Endothelial cell of umbilical vein (primary cell): ENCODE data around the gene STYXL1. TPM values are rescaled to one million over a fixed set of nuclear protein-coding genes. Genes with fewer than 3 reads are reported as not detected.
A peak's percentile ranks its signal among the peaks of the same experiment; 100 is the strongest.

ENCODE experiments used
- BruUV-seq: library from RNA; stranded (reverse); fragments of 400-500 nt; replicated peaks from 2 replicates; lab custom pipeline; 2021; lab: Mats Ljungman, UMichigan
- CTCF ChIA-PET: fragments of 300-600, 350-600 bp; sonication (Branson Sonifier 250); formaldehyde crosslinking; loops from one replicate; lab custom pipeline; 2021; ENCODE audit warnings: antibody characterized with exemption, inconsistent platforms; lab: Charles Lee
- POLR2A ChIA-PET: fragments of 300-600, 350-600 bp; sonication (Branson Sonifier 250); formaldehyde crosslinking; loops from one replicate; lab custom pipeline; 2021; ENCODE audit warnings: antibody characterized with exemption, inconsistent platforms; lab: Charles Lee
- DNase-seq: peaks from one replicate; pipeline ENCODE4 v3.0.0-alpha.2; 2011; ENCODE audit warnings: low read depth, low spot score
- FAIRE-seq: peaks from 2 replicates; lab custom pipeline; 2011; peaks lifted over from hg19 to GRCh38; lab: Jason Lieb, UNC
- H2AFZ ChIP-seq: 2 replicates; pipeline ENCODE4 v1.6.0; 2012; ENCODE audit warnings: low read depth, low read length, control low read depth, inconsistent platforms
- H3K27ac ChIP-seq: 2 replicates; pipeline ENCODE4 v1.5.1; 2011; ENCODE audit warnings: low read depth, mild to moderate bottlenecking, control low read depth, low read length, moderate library complexity; ENCODE audit not compliant: insufficient read depth
- H3K27me3 ChIP-seq, 2 experiments: 2 replicates each; pipeline versions ENCODE4 v1.6.0 to v1.6.1; 2011; ENCODE audit warnings: low read length in 2 of 2, mixed read lengths in 1 of 2; ENCODE audit not compliant: control insufficient read depth in 2 of 2, insufficient read depth in 2 of 2
- H3K36me3 ChIP-seq, 2 experiments: 2 replicates in 1 of 2; 3 replicates in 1 of 2; pipeline ENCODE4 v1.5.1; 2011; ENCODE audit warnings: low read length in 2 of 2, mild to moderate bottlenecking in 1 of 2, moderate library complexity in 1 of 2; ENCODE audit not compliant: control insufficient read depth in 2 of 2, insufficient read depth in 2 of 2; ENCODE audit errors: extremely low read depth in 1 of 2
- H3K4me1 ChIP-seq: 3 replicates; pipeline ENCODE4 v1.5.1; 2011; ENCODE audit warnings: mild to moderate bottlenecking, low read length; ENCODE audit not compliant: control insufficient read depth, insufficient read depth; ENCODE audit errors: extremely low read depth
- H3K4me2 ChIP-seq: 2 replicates; pipeline ENCODE4 v1.6.1; 2011; ENCODE audit warnings: low read length, control low read depth, mixed read lengths; ENCODE audit not compliant: insufficient read depth
- H3K4me3 ChIP-seq, 3 experiments: fragments of 200-600 bp in 1 of 3; sonication (generic), shearing (Covaris generic) in 1 of 3; replicated peaks in 1 of 3; 2 replicates each; pipeline ENCODE4 v1.5.1; 2011 to 2016; ENCODE audit warnings: control low read depth in 3 of 3, low read length in 3 of 3, mild to moderate bottlenecking in 2 of 3, inconsistent platforms in 1 of 3, low read depth in 1 of 3, moderate library complexity in 1 of 3; ENCODE audit not compliant: insufficient read depth in 1 of 3
- H3K79me2 ChIP-seq: 2 replicates; pipeline ENCODE4 v1.6.0; 2012; ENCODE audit warnings: low read length, inconsistent platforms; ENCODE audit not compliant: control insufficient read depth, insufficient read depth
- H3K9ac ChIP-seq: replicated peaks from 2 replicates; pipeline ENCODE3; 2011; ENCODE audit warnings: low read length, control low read depth; ENCODE audit not compliant: insufficient read depth; ENCODE audit errors: extremely low read depth
- H3K9me1 ChIP-seq: replicated peaks from 3 replicates; pipeline ENCODE4 v1.6.0; 2011; ENCODE audit warnings: mild to moderate bottlenecking, low read length; ENCODE audit not compliant: control insufficient read depth, insufficient read depth; ENCODE audit errors: extremely low read depth
- H3K9me3 ChIP-seq: replicated peaks from 2 replicates; pipeline ENCODE4 v1.5.1; 2012; ENCODE audit warnings: low read length, inconsistent platforms; ENCODE audit not compliant: control insufficient read depth, insufficient read depth
- H4K20me1 ChIP-seq: replicated peaks from 2 replicates; pipeline ENCODE3; 2011; ENCODE audit warnings: mild to moderate bottlenecking, low read length; ENCODE audit not compliant: control insufficient read depth, insufficient read depth; ENCODE audit errors: extremely low read depth
- CTCF ChIP-seq, 2 donors: IDR thresholded peaks; 1 replicate in 1 of 2; 2 replicates in 1 of 2; pipeline ENCODE4 v1.5.1; 2011; ENCODE audit warnings: low read length in 2 of 2, mild to moderate bottlenecking in 2 of 2, moderate library complexity in 2 of 2, control low read depth in 1 of 2, inconsistent platforms in 1 of 2, low read depth in 1 of 2; ENCODE audit not compliant: insufficient read depth in 1 of 2; ENCODE audit errors: extremely low read depth in 1 of 2
- EZH2 ChIP-seq: IDR thresholded peaks from 2 replicates; pipeline ENCODE4 v1.6.1; 2012; ENCODE audit warnings: borderline replicate concordance, low read depth, mild to moderate bottlenecking, moderate library complexity, low read length, inconsistent platforms; ENCODE audit not compliant: severe bottlenecking
- FOS ChIP-seq: IDR thresholded peaks from 2 replicates; pipeline ENCODE4 v1.6.1; 2011; ENCODE audit warnings: mild to moderate bottlenecking, low read length, moderate library complexity, borderline replicate concordance; ENCODE audit not compliant: insufficient read depth
- GATA2 ChIP-seq: IDR thresholded peaks from 2 replicates; pipeline ENCODE4 v1.7.0; 2011; ENCODE audit warnings: low read depth, mild to moderate bottlenecking, moderate library complexity, mixed read lengths, low read length; ENCODE audit not compliant: insufficient read length, insufficient read depth
- JUN ChIP-seq: IDR thresholded peaks from 2 replicates; pipeline ENCODE4 v1.6.1; 2011; ENCODE audit warnings: borderline replicate concordance, low read depth; ENCODE audit not compliant: insufficient read length, insufficient read depth
- MAX ChIP-seq: IDR thresholded peaks from 2 replicates; pipeline ENCODE4 v1.6.1; 2011; ENCODE audit not compliant: insufficient read depth, insufficient read length
- MYC ChIP-seq: IDR thresholded peaks from one replicate; pipeline ENCODE4 v1.6.1; 2011; ENCODE audit warnings: mild to moderate bottlenecking, low read depth, low read length
- POLR2A ChIP-seq: IDR thresholded peaks from 2 replicates; pipeline ENCODE4 v1.6.1; 2012; ENCODE audit warnings: low read depth, mild to moderate bottlenecking, control low read depth, low read length
- POLR2AphosphoS5 ChIP-seq: IDR thresholded peaks from 2 replicates; pipeline ENCODE4 v1.6.1; 2012; ENCODE audit warnings: low read depth, mild to moderate bottlenecking, control low read depth, low read length, moderate library complexity; ENCODE audit not compliant: insufficient read depth
- dilution Hi-C: fragments of 300-500 bp; cut with MboI; formaldehyde crosslinking; loops from one replicate; pipeline ENCODE4 v1.15.0; 2019; ENCODE audit warnings: low sequenced_read_pairs; ENCODE audit not compliant: extremely low pct_ligation_motif_present
- intact Hi-C: fragments of 100-400 bp; cut with micrococcal nuclease; formaldehyde crosslinking; loops from one replicate; pipeline ENCODE4 v1.10.0; 2022
- polyA plus RNA-seq, 4 experiments: library from polyadenylated mRNA; depleted of rRNA in 3 of 4; stranded (reverse) in 3 of 4; unstranded in 1 of 4; fragments of >200 nt; gene quantifications; 2 replicates each; pipeline versions ENCODE4 v1.2.1 to v1.2.3, GENCODE V29; 2011 to 2012; ENCODE audit warnings: missing spikeins in 1 of 4
- total RNA-seq: library from RNA; stranded (reverse); gene quantifications from 2 replicates; pipeline ENCODE4 v1.2.3, GENCODE V29; 2021

The STYXL1 gene
- total and polyA plus RNA-seq, 2 donors (not counting 3 experiments of a cell fraction or from before 2014, with no cell fraction given) = 23.0 to 67.6 TPM

GRCh38 chr7:75994388-75995051 lies 53.3 kb downstream of the STYXL1 start, which contains the start of gene TMEM120A:
TSS of gene TMEM120A (minus strand) at chr7:75994595. CDS start at chr7:75994570, 25 bp downstream.
- Histone ChIP-seq H2AFZ (peak within 1 kb of the TSS; percentile 97), H4K20me1 (no peaks in the 10 kb centered on the region), H3K27ac (peak within 1 kb of the TSS; percentile 40), H3K79me2 (no peaks in the 10 kb centered on the region), H3K9me1 (no peaks in the 10 kb centered on the region), H3K36me3 (peaks cover 0 to 10% of the 10 kb centered on the region in 2 experiments), H3K4me1 (peaks cover 4% of the 10 kb centered on the region), H3K4me2 (peak within 1 kb of the TSS; percentile 76), H3K27me3 (no peaks in the 10 kb centered on the region), H3K4me3 (peak within 1 kb of the TSS; percentile 53 to 96 (median 57)), H3K9me3 (no peaks in the 10 kb centered on the region), H3K9ac (peak within 1 kb of the TSS; percentile 50)
- CTCF ChIA-PET = interaction anchor here (1.0 to 2.4 kb wide), 3 partner anchors 14 to 78 kb away, joined by 3 to 6 read pairs (median 3); no protein-coding TSS in a partner anchor
- POLR2A ChIA-PET = interaction anchor here (0.8 kb wide), 1 partner anchor 79 kb away, joined by 4 read pairs; no protein-coding TSS in a partner anchor
- TF ChIP-seq FOS = no peak
- TF ChIP-seq EZH2 = no peak
- no peak for TF ChIP-seq MYC
- TF ChIP-seq POLR2AphosphoS5 = peak; percentile 80
- TF ChIP-seq JUN = no peak
- peak; percentile 11 for TF ChIP-seq MAX
- peak in 1 of 2 donors; percentile 19 for TF ChIP-seq CTCF (IDR thresholded peaks at IDR 0.05; ENCODE audit: extremely low read depth in 1 of 2, insufficient read depth in 1 of 2, low read depth in 1 of 2, low read length in 2 of 2)
- peak; percentile 78 for TF ChIP-seq POLR2A
- no peak for TF ChIP-seq GATA2
- BruUV-seq = no TSS peak
- dilution Hi-C loops = no loop called here
- intact Hi-C loops = loop anchor here (1.0 to 2.0 kb wide), 2 partner anchors 80 to 115 kb away; partner anchors contain the start of genes POR and RHBDD2
- DNase-seq (peak; percentile 95), FAIRE-seq (peak; percentile 94)
